Right cardiac atrium (tissue), 5 donors: ENCODE data around the gene DSCAML1. TPM values are rescaled to one million over a fixed set of nuclear protein-coding genes. Genes with fewer than 3 reads are reported as not detected.

Experiments
- ATAC-seq, 2 donors: fragments of 200-7000 bp; cut with Tn5 transposase; one replicate each; pipeline versions ENCODE4 v1.8.0 to v1.9.1; 2020; ENCODE audit warnings: moderate library complexity in 2 of 2, mild to moderate bottlenecking in 1 of 2
- DNase-seq, 3 donors: peaks; one replicate each; pipeline ENCODE4 v3.0.0-alpha.2; 2020
- H3K27ac ChIP-seq: one replicate; pipeline ENCODE4 v1.5.1; 2013; ENCODE audit warnings: mild to moderate bottlenecking, low read length, control low read depth, moderate library complexity
- H3K27me3 ChIP-seq: one replicate; pipeline ENCODE4 v1.6.1; 2013; ENCODE audit not compliant: control insufficient read depth, insufficient read depth
- H3K4me1 ChIP-seq: one replicate; pipeline ENCODE4 v1.6.1; 2013; ENCODE audit warnings: low read length; ENCODE audit not compliant: control insufficient read depth, insufficient read depth
- H3K4me3 ChIP-seq: one replicate; pipeline ENCODE4 v1.5.1; 2013; ENCODE audit warnings: low read length, control low read depth
- H3K9me3 ChIP-seq: one replicate; pipeline ENCODE4 v1.6.1; 2013; ENCODE audit warnings: low read length; ENCODE audit not compliant: control insufficient read depth
- WGBS: extraction: QIAGEN DNeasy Blood & Tissue Kit; methylation state at CpG from one replicate; pipeline ENCODE4 v1.1.7; 2013; 5-methylcytosine and 5-hydroxymethylcytosine counted together
- intact Hi-C, 4 donors: fragments of 100-400 bp; cut with DNase I; formaldehyde crosslinking; loops; one replicate each; pipeline versions ENCODE4 v1.11.0 to v1.14.0; 2022 to 2023
- polyA plus RNA-seq: library from polyadenylated mRNA; stranded (reverse); fragments of 200-250 nt; gene quantifications from one replicate; pipeline ENCODE4 v1.2.3, GENCODE V29; 2013
- total RNA-seq, 4 donors: library from RNA; stranded (reverse); fragmentation: NEBNext Ultra II Directional; extraction: Animal tissue kit (Norgen Biotek cat#: 25700); gene quantifications; one replicate each; pipeline ENCODE4 v1.2.1, GENCODE V29; 2021
- donor health status: healthy with polysubstance abuse.
- donor health status: DM: no; HTN: yes; CAD: no.
- donor health status: DM: no; HTN: no; CAD: no.
- donor health status: DM: no; HTN: yes; CAD: no; lungs with severe emphysema.
- donor health status: DM: yes; HTN: yes; CAD: no.

DSCAML1 gene
- total and polyA plus RNA-seq, 5 donors: 0.45 to 1.4 (median 0.96) TPM

DNA sequence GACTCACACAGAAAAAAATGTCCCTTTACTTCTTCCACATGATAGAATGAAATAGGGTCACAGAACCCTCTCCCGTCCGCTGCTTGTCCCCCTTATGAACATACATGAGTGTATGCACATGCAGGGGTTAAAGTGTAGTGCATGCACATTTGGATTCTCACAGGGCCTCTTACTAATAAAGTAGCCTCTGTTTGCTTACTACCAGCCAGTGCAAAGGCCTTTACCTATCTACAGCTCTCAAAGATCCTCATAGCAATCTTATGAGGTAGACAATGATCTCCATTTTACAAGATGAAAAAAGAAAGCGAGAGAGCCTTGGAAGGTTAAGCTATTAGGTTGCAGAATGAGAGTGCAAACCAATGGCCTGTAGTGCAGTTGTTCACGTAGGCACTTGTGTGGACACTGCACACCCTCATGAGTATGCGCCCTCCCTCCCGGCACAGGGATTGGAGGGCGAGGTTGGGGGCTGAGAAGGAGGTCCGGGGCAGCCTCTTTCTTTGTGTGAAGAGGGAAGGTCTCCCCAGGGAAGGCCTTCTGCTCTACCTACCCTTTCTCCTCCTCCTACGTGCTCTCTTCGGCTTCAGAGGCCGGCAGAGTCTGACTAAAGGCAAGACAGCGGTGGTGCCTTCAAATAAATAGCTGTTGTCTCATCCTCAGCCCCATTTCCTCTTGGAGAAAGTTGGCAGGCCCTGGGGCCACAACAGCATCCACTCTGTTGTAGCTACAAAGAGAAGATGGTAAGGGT, 378.1 kb downstream of the DSCAML1 start:
- Histone ChIP-seq H3K4me3 (no peak overlapping the region), H3K4me1 (no peaks in the 10 kb centered on the region), H3K9me3 (no peaks in the 10 kb centered on the region), H3K27me3 (no peaks in the 10 kb centered on the region), H3K27ac (no peak overlapping the region)
- intact Hi-C loops: no loop called here
- 90% methylated on average over 12 of the region's 12 CpGs for WGBS
- ATAC-seq (no peak), DNase-seq (no peak)

DNA sequence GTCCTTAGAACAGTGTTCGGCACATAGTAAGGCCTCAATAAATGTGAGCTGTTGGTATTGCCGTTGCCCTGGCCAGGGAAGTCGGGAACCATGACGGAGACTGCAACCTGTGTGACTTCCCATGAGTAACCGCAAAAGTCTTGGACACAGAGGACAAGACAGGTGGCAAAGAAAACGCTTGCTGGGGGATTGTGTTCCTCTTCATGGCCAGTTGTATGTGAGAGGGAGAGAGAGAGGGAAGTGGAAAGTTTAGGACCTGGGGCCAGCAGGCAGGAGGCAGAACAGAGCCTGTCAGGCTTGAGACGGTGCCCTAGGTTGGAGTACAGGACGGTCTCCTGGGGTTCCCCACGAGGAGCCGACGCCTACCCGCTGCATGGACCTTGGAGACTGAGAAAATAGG, 379.2 kb downstream of the DSCAML1 start:
- 85% methylated on average over 12 of the region's 12 CpGs for WGBS
- intact Hi-C loops: no loop called here
- ATAC-seq (no peak), DNase-seq (no peak)
- no peaks in the 10 kb centered on the region for H3K9me3 ChIP-seq
- H3K4me3 ChIP-seq: no peak overlapping the region
- no peaks in the 10 kb centered on the region for H3K27me3 ChIP-seq
- no peaks in the 10 kb centered on the region for H3K4me1 ChIP-seq
- no peak overlapping the region for H3K27ac ChIP-seq

DNA sequence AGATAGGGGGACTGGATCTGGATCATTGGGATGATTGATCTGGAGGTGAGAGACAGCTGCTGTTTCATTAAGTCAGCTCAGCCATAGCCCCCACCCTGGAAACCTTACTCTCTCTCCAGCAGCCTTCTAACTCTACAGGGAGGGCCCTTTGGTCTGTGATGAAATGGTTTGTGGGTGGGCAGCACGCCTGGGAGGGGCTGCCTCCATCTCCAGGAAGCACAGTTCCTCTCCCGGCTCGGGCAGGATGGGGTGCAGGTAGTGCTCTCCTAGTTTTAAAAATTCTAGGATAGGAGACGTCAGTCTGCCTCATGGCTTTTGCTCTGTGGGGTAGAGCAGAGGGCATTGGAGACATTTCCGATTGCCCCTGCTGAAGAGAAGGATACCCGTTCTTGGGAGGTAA, 379.7 kb downstream of the DSCAML1 start:
- intact Hi-C loops: no loop called here
- Histone ChIP-seq H3K27ac (no peak overlapping the region), H3K27me3 (no peaks in the 10 kb centered on the region), H3K9me3 (no peaks in the 10 kb centered on the region), H3K4me1 (no peaks in the 10 kb centered on the region), H3K4me3 (no peak overlapping the region)
- DNase-seq: no peak
- ATAC-seq: no peak
- 57% methylated on average over 6 of the region's 6 CpGs for WGBS

DNA sequence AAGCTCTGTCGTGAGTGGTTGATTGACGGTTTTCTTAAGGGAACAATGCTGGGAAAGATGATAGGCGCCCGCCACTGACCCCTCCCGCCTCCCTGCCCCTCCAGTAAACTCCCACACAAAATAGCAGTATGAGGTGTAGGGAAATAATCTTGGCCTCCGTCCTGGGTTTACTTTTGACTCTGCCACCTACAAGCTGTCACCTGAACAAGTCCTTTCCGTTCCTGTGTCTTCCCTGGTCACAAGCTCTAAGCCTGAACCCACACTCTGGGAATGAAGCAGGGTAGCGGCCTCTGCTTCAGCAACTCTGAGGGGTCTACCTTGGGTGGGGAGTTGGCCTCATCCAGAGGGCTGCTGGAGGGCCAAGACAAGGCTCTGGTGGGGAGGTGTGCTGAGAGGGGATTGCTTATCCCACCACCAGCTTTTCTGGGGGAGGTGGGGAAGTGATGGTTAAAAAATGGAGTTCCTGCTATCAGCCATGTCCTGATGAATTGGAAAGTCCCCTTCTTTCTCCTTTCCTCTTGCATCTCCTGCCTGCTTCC, 381.6 kb downstream of the DSCAML1 start:
- intact Hi-C loops: no loop called here
- Histone ChIP-seq H3K27me3 (no peaks in the 10 kb centered on the region), H3K4me1 (no peaks in the 10 kb centered on the region), H3K9me3 (no peaks in the 10 kb centered on the region), H3K27ac (no peak overlapping the region), H3K4me3 (no peak overlapping the region)
- no peak for DNase-seq
- WGBS: 77% methylated on average over 8 of the region's 8 CpGs
- ATAC-seq: no peak

DNA sequence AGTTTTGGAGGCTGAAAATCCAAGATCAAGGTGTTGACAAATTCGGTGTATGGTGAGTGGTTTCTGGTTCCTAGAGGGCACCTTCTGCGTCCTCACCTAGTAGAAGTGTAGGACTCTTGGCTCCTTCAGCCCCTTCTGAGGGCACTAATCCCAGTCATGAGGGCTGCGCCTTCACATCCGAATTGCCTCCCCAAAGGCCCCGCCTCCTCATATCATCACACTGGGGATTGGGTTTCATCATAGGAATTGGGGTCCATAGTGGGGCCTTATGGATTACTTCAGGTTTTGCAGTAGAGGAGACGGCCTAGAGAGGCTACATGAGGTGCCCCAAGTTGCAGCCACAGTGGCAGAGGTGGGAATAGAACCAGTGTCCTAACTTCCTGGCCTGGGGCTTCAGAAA, 382.3 kb downstream of the DSCAML1 start:
- Histone ChIP-seq H3K4me1 (no peaks in the 10 kb centered on the region), H3K27me3 (no peaks in the 10 kb centered on the region), H3K27ac (no peak overlapping the region), H3K9me3 (no peaks in the 10 kb centered on the region), H3K4me3 (no peak overlapping the region)
- 95% methylated on average over 6 of the region's 6 CpGs for WGBS
- ATAC-seq (no peak), DNase-seq (no peak)
- intact Hi-C loops: no loop called here

DNA sequence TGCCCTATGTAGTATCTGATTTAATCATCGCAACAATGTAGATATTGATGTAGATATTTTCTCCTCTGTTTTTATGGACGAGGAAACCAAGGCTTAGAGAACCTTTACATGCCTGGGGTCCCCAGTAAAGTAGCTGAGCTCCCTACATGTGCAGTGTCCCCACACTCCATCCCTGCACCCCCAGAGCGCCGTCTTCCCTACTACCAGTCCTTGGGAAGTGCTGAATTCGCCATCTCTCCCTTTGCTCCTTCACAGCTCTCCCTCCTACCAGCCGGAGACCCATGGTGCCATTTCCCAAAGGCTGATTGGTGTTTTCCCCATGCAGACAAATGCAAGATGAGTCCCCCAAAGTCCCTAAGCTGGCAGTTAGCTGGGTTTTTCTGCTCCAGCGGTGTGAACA, 383.4 kb downstream of the DSCAML1 start:
- WGBS: 96% methylated on average over 7 of the region's 7 CpGs
- Histone ChIP-seq H3K27me3 (no peaks in the 10 kb centered on the region), H3K4me3 (no peak overlapping the region), H3K27ac (no peak overlapping the region), H3K9me3 (no peaks in the 10 kb centered on the region), H3K4me1 (no peaks in the 10 kb centered on the region)
- ATAC-seq: no peak
- intact Hi-C loops: no loop called here
- no peak for DNase-seq

DNA sequence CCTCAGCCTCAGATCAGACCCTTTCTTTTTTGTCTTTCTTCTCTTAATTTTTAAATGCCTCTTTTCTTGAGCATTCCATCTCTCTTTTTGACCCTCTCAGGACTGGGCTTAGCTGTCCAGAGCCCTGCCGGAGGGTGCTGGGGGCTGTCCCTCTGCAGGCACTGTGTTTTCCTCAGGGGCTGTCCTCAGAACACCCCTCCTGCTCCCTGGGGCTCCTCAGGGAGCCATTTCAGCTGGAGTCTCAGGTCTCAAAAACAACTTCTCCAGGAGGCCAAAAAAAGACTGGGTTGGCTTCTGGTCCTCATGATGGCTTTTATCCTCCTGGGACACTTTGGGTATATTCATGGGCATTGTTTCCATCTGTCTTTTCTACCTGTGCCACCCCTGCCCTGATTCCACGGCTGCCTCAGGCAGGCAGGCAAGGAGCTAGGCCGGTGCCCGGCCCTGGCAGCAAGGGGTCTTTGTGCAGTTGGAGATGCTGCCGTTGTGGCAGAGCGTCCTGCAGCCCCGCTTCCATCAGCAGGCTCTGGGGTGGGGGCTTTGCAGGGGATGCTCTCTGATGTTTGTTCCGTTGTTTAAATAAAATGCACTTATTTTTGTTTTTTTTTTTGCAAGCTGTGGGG, 384.3 kb downstream of the DSCAML1 start:
- H3K27ac ChIP-seq: no peak overlapping the region
- WGBS: 88% methylated on average over 8 of the region's 8 CpGs
- intact Hi-C loops: no loop called here
- H3K9me3 ChIP-seq: no peaks in the 10 kb centered on the region
- no peak for DNase-seq
- no peaks in the 10 kb centered on the region for H3K27me3 ChIP-seq
- ATAC-seq: no peak
- no peak overlapping the region for H3K4me3 ChIP-seq
- no peaks in the 10 kb centered on the region for H3K4me1 ChIP-seq

DNA sequence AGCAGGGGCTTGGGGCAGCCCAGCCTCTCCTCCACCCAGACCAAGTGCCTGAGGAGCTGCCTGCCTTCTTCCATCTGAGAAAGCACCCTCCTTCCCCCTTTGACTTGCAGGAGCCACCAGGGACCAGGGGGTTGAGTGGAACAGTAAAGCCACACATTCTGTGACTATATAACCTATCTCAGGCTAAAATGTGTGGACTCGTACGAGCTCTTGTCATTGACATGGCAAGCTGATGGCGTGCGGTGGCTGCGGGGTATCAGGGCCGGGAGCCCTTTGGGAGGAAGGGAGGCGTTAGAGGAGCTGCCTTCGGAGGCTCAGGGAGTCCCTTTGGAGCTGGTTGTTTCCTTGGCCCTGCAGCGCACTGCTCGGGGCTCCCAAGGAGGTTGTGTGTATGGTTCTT, 384.8 kb downstream of the DSCAML1 start:
- ATAC-seq (no peak), DNase-seq (no peak)
- Histone ChIP-seq H3K27me3 (no peaks in the 10 kb centered on the region), H3K4me1 (no peaks in the 10 kb centered on the region), H3K27ac (no peak overlapping the region), H3K4me3 (no peak overlapping the region), H3K9me3 (no peaks in the 10 kb centered on the region)
- WGBS: 94% methylated on average over 10 of the region's 10 CpGs
- intact Hi-C loops: no loop called here

DNA sequence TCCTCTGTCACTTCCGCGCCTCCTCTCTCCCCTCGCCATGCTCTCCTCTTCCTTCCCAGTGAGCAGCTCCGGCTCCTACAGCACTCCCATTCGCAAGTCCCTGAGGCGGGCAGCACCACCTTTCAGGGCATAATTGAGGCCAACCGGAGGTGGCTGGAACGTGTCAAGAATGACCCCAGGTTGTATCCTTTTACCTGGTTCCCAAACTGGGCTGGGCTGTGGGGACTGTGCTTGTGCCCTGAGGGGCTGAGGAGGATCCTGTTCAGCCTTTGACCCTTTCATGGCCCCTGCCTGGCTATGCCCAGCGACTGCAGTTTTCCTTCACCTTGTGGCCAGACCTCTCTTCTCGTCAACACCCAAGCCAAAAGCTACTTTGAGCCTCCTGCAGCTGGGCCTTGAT, 385.3 kb downstream of the DSCAML1 start:
- no peaks in the 10 kb centered on the region for H3K27me3 ChIP-seq
- 86% methylated on average over 10 of the region's 10 CpGs for WGBS
- ATAC-seq: no peak
- no peaks in the 10 kb centered on the region for H3K4me1 ChIP-seq
- no peak overlapping the region for H3K27ac ChIP-seq
- H3K4me3 ChIP-seq: no peak overlapping the region
- H3K9me3 ChIP-seq: no peaks in the 10 kb centered on the region
- no peak for DNase-seq
- intact Hi-C loops: no loop called here

DNA sequence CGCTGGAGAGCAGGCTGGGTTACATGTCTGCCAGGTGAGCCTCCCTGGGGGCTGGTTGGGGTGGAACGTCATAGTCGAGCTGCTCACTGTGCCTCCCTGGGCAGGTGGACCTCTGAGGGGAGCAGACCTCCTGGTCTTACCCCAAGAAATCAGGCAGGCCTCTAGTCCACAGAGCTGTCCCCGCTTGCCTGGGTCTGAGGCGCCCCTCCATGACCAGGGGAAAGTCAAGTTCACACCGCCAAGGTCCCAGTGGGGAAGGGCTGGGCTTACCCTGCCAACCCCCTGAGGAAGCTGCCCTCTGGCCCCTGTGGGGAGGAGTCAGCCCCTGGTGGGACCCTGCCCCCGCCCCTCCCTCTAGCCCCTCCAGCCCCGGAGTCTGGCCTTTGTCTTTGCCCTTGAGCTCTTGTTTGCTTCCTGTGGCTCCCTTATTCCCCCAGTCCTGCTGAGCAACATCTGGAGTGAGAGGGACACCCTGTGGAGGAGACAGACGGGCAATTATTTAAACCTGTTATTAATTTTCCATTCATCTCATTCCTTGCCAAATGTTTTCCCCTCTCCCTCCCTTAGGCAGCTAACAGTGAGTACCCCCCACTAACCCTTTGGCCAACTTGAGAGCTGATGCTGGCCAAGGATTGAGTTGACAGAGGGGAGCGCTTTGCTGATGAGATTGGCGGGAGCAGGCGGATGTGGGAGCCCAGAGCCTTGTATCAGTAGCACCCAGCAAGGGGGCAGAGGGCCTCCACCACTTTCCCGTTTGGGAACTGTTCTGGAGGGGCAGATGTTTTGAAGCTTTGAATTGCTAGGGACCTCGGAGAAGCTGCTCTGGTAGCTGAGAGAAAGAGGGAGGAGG, 385.9 kb downstream of the DSCAML1 start:
- no peaks in the 10 kb centered on the region for H3K27me3 ChIP-seq
- H3K27ac ChIP-seq: no peak overlapping the region
- no peak for DNase-seq
- intact Hi-C loops: no loop called here
- no peaks in the 10 kb centered on the region for H3K4me1 ChIP-seq
- no peak overlapping the region for H3K4me3 ChIP-seq
- no peaks in the 10 kb centered on the region for H3K9me3 ChIP-seq
- ATAC-seq: peak in 1 of 2 donors; percentile 12
- 84% methylated on average over 14 of the region's 14 CpGs for WGBS

DNA sequence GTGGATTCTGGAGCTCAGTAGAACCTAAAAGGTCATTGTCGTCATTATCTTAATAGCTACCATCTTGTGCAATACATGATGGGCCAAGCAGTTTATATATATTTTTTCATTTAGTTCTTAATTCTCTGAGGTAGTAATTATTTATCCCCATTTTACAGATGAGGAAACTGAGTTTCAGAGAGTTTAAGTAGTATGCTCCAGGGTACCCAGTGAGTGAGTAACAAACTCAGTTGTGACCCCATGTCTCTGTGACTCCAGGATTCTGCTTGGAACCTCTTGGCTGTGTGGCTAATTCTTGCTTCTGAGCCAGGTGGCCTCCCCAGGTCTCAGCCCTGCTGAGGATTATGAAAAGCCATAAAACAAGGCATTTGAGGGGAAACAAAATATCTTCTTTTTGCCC, 386.8 kb downstream of the DSCAML1 start:
- ATAC-seq: no peak
- 94% methylated on average over 1 of the region's 1 CpG for WGBS

More for the DNA sequence above, 386.8 kb downstream of the DSCAML1 start:
- Histone ChIP-seq H3K4me1 (no peaks in the 10 kb centered on the region), H3K27me3 (no peaks in the 10 kb centered on the region), H3K9me3 (no peaks in the 10 kb centered on the region), H3K4me3 (no peak overlapping the region), H3K27ac (no peak overlapping the region)
- intact Hi-C loops: no loop called here
- no peak for DNase-seq
